Astrocyte (in vitro differentiated cells and primary cell): ENCODE data around the gene PLCB4. TPM values are rescaled to one million over a fixed set of nuclear protein-coding genes. Genes with fewer than 3 reads are reported as not detected.

ENCODE experiments used
- DNase-seq: peaks from one replicate; pipeline ENCODE4 v3.0.0-alpha.2; 2010; ENCODE audit warnings: low read depth
- FAIRE-seq: peaks from 2 replicates; lab custom pipeline; 2011; peaks lifted over from hg19 to GRCh38; lab: Jason Lieb, UNC
- H2AFZ ChIP-seq: 2 replicates; pipeline ENCODE4 v1.6.0; 2012; ENCODE audit warnings: low read depth, low read length, inconsistent platforms
- H3K27ac ChIP-seq: 2 replicates; pipeline ENCODE4 v1.5.1; 2011; ENCODE audit warnings: low read depth, low read length, inconsistent platforms
- H3K27me3 ChIP-seq: 2 replicates; pipeline ENCODE4 v1.6.0; 2011; ENCODE audit warnings: low read length, inconsistent platforms; ENCODE audit not compliant: insufficient read depth
- H3K36me3 ChIP-seq: 2 replicates; pipeline ENCODE4 v1.5.1; 2011; ENCODE audit warnings: low read length, inconsistent platforms; ENCODE audit not compliant: insufficient read depth
- H3K4me1 ChIP-seq: 2 replicates; pipeline ENCODE4 v1.5.1; 2011; ENCODE audit warnings: low read length, inconsistent platforms; ENCODE audit not compliant: insufficient read depth
- H3K4me2 ChIP-seq: 2 replicates; pipeline ENCODE4 v1.6.0; 2012; ENCODE audit warnings: low read length, inconsistent platforms
- H3K4me3 ChIP-seq: 2 replicates; pipeline ENCODE4 v1.5.1; 2011; ENCODE audit warnings: low read depth, mild to moderate bottlenecking, low read length, inconsistent platforms; ENCODE audit not compliant: insufficient read depth
- H3K79me2 ChIP-seq: 2 replicates; pipeline ENCODE4 v1.6.0; 2012; ENCODE audit warnings: mild to moderate bottlenecking, low read length, inconsistent platforms; ENCODE audit not compliant: insufficient read depth
- H3K9ac ChIP-seq: 2 replicates; pipeline ENCODE4 v1.6.0; 2012; ENCODE audit warnings: mild to moderate bottlenecking, low read length, inconsistent platforms
- H3K9me3 ChIP-seq: 2 replicates; pipeline ENCODE4 v1.5.1; 2012; ENCODE audit warnings: low read depth, mild to moderate bottlenecking, low read length, inconsistent platforms; ENCODE audit not compliant: insufficient read depth
- H4K20me1 ChIP-seq: 2 replicates; pipeline ENCODE4 v1.6.0; 2012; ENCODE audit warnings: low read length, inconsistent platforms; ENCODE audit not compliant: insufficient read depth
- H3K27ac Mint-ChIP-seq: one replicate; pipeline ENCODE4 v1.8.0; 2021; ENCODE audit warnings: mild to moderate bottlenecking, mixed read lengths; ENCODE audit not compliant: unreplicated experiment
- H3K27me3 Mint-ChIP-seq: one replicate; pipeline ENCODE4 v1.8.0; 2021; ENCODE audit warnings: low read depth, mixed read lengths; ENCODE audit not compliant: unreplicated experiment
- H3K36me3 Mint-ChIP-seq: one replicate; pipeline ENCODE4 v1.8.0; 2021; ENCODE audit warnings: low read depth, mixed read lengths; ENCODE audit not compliant: unreplicated experiment
- H3K4me1 Mint-ChIP-seq: one replicate; pipeline ENCODE4 v1.8.0; 2021; ENCODE audit warnings: low read depth, mixed read lengths; ENCODE audit not compliant: unreplicated experiment
- H3K4me3 Mint-ChIP-seq: one replicate; pipeline ENCODE4 v1.8.0; 2021; ENCODE audit warnings: mild to moderate bottlenecking, moderate library complexity, mixed read lengths; ENCODE audit not compliant: unreplicated experiment
- H3K9me3 Mint-ChIP-seq: one replicate; pipeline ENCODE4 v1.8.0; 2021; ENCODE audit warnings: mild to moderate bottlenecking, mixed read lengths; ENCODE audit not compliant: unreplicated experiment
- EZH2 ChIP-seq: IDR thresholded peaks from 2 replicates; pipeline ENCODE4 v1.6.1; 2012; ENCODE audit warnings: mild to moderate bottlenecking, low read length, inconsistent platforms; ENCODE audit not compliant: insufficient read depth
- total RNA-seq: library from RNA; stranded (reverse); gene quantifications from 2 replicates; pipeline ENCODE4 v1.2.1, GENCODE V29; 2021
- TF ChIP-seq, protein P1 (sequence below): IDR thresholded peaks from 2 replicates; pipeline ENCODE4 v1.5.1; 2011; ENCODE audit warnings: low read depth, mild to moderate bottlenecking, inconsistent platforms, low read length, moderate library complexity; ENCODE audit not compliant: insufficient read depth

The PLCB4 gene
- total RNA-seq, 1 donor from 2014 or later = 58.2 TPM

- no peak for DNase-seq
- Histone ChIP-seq H4K20me1 (no peaks in the 10 kb centered on the region), H3K9me3 (no peaks in the 10 kb centered on the region), H3K9ac (no peak overlapping the region), H3K4me1 (peaks cover 4% of the 10 kb centered on the region), H3K4me2 (no peak overlapping the region), H3K36me3 (no peaks in the 10 kb centered on the region), H3K27ac (no peak overlapping the region), H3K79me2 (no peaks in the 10 kb centered on the region), H3K27me3 (no peaks in the 10 kb centered on the region), H3K4me3 (no peak overlapping the region), H2AFZ (no peak overlapping the region)
- no peak overlapping the region for H3K4me3 Mint-ChIP-seq
- no peak overlapping the region for H3K27ac Mint-ChIP-seq
- H3K4me1 Mint-ChIP-seq = no peaks in the 10 kb centered on the region
- H3K27me3 Mint-ChIP-seq = no peaks in the 10 kb centered on the region
- H3K36me3 Mint-ChIP-seq = peaks cover 24% of the 10 kb centered on the region
- FAIRE-seq = no peak
- H3K9me3 Mint-ChIP-seq = peaks cover 4% of the 10 kb centered on the region
- no peak for TF ChIP-seq EZH2
- TF ChIP-seq, protein P1, sequence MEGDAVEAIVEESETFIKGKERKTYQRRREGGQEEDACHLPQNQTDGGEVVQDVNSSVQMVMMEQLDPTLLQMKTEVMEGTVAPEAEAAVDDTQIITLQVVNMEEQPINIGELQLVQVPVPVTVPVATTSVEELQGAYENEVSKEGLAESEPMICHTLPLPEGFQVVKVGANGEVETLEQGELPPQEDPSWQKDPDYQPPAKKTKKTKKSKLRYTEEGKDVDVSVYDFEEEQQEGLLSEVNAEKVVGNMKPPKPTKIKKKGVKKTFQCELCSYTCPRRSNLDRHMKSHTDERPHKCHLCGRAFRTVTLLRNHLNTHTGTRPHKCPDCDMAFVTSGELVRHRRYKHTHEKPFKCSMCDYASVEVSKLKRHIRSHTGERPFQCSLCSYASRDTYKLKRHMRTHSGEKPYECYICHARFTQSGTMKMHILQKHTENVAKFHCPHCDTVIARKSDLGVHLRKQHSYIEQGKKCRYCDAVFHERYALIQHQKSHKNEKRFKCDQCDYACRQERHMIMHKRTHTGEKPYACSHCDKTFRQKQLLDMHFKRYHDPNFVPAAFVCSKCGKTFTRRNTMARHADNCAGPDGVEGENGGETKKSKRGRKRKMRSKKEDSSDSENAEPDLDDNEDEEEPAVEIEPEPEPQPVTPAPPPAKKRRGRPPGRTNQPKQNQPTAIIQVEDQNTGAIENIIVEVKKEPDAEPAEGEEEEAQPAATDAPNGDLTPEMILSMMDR = no peak
Measured at GRCh38 chr20:9388160-9388812, 319.4 kb downstream of the PLCB4 start.

DNA sequence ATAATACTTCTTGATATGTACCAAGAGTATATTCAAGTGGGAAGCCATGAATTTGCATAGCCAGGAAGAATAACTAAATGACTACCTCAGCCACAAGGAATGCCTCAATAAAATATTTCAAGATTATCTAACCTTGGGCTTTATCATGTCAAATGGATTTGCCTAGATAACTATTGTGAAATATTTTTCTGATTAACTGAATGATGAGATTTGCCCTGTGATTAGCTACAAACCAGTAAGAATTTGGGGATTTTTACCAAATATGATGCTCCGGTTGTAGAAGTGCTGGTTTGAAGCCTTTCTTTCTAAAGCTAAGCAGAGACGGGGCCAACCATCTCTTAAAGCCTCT lies 319.9 kb downstream of the PLCB4 start:
- FAIRE-seq = no peak
- no peak for TF ChIP-seq EZH2
- TF ChIP-seq, protein P1 = no peak
- H3K4me3 Mint-ChIP-seq = no peak overlapping the region
- H3K27me3 Mint-ChIP-seq = no peaks in the 10 kb centered on the region
- H3K36me3 Mint-ChIP-seq = peaks cover 20% of the 10 kb centered on the region
- peaks cover 4% of the 10 kb centered on the region for H3K4me1 Mint-ChIP-seq
- Histone ChIP-seq H4K20me1 (no peaks in the 10 kb centered on the region), H3K9me3 (no peaks in the 10 kb centered on the region), H3K36me3 (no peaks in the 10 kb centered on the region), H3K4me1 (peaks cover 4% of the 10 kb centered on the region), H3K9ac (no peak overlapping the region), H3K27ac (no peak overlapping the region), H2AFZ (no peak overlapping the region), H3K4me3 (no peak overlapping the region), H3K4me2 (no peak overlapping the region), H3K27me3 (no peaks in the 10 kb centered on the region), H3K79me2 (no peaks in the 10 kb centered on the region)
- H3K9me3 Mint-ChIP-seq = peaks cover 4% of the 10 kb centered on the region
- H3K27ac Mint-ChIP-seq = no peak overlapping the region
- peak; percentile 26 for DNase-seq

- Mint-ChIP-seq H3K4me3 (no peak overlapping the region), H3K9me3 (peaks cover 4% of the 10 kb centered on the region), H3K27ac (no peak overlapping the region), H3K36me3 (peaks cover 14% of the 10 kb centered on the region), H3K27me3 (no peaks in the 10 kb centered on the region), H3K4me1 (peaks cover 4% of the 10 kb centered on the region)
- H3K9me3 ChIP-seq = no peaks in the 10 kb centered on the region
- H3K4me3 ChIP-seq = no peak overlapping the region
- no peak overlapping the region for H3K9ac ChIP-seq
- DNase-seq = no peak
- H3K4me2 ChIP-seq = no peak overlapping the region
- H4K20me1 ChIP-seq = no peaks in the 10 kb centered on the region
- no peak overlapping the region for H2AFZ ChIP-seq
- no peak for FAIRE-seq
- no peaks in the 10 kb centered on the region for H3K27me3 ChIP-seq
- no peaks in the 10 kb centered on the region for H3K79me2 ChIP-seq
- no peak for TF ChIP-seq EZH2
- TF ChIP-seq, protein P1 = no peak
- no peaks in the 10 kb centered on the region for H3K36me3 ChIP-seq
- H3K4me1 ChIP-seq = peaks cover 4% of the 10 kb centered on the region
- H3K27ac ChIP-seq = no peak overlapping the region
Measured at GRCh38 chr20:9389346-9389745, 320.5 kb downstream of the PLCB4 start.
